Activated CD8-positive, alpha-beta memory T cell treated with anti-CD3 and anti-CD28 coated beads, Interleukin-2, amount 50 U/mL, for 1 hour (primary cell): ENCODE measurements around the gene CACHD1.

Experiments
- DNase-seq: peaks from one replicate; pipeline ENCODE4 v3.0.0-alpha.2; 2020; ENCODE audit errors: extremely low read depth

The CACHD1 gene

DNA sequence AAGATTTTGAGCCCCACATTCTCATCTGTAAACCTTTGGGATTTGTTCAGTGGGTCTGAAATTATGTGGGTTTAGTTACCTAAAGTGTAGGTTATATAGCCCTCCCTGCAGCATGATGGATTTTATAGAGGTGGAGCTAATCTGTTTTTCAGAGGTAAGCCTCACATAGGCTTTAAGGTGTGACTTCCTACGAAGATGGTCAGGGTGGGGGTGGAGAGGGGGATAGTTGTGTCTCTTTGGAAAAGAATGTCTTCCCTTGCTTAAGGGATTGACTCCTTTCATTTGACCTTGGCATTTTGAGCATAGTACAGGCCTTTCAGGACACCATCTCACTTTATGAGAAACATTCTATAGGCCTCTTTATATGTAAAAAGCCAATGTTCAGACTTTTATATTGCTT lies 3.4 kb downstream of the CACHD1 start:
- no peak for DNase-seq

- DNase-seq, result no peak
These were observed 4.2 kb downstream of the CACHD1 start for GRCh38 chr1:64474133-64474532.

- DNase-seq, result no peak
These were observed 4.9 kb downstream of the CACHD1 start for GRCh38 chr1:64474665-64475439.

- no peak for DNase-seq
These were observed 6.5 kb downstream of the CACHD1 start for GRCh38 chr1:64476251-64476952.

DNA sequence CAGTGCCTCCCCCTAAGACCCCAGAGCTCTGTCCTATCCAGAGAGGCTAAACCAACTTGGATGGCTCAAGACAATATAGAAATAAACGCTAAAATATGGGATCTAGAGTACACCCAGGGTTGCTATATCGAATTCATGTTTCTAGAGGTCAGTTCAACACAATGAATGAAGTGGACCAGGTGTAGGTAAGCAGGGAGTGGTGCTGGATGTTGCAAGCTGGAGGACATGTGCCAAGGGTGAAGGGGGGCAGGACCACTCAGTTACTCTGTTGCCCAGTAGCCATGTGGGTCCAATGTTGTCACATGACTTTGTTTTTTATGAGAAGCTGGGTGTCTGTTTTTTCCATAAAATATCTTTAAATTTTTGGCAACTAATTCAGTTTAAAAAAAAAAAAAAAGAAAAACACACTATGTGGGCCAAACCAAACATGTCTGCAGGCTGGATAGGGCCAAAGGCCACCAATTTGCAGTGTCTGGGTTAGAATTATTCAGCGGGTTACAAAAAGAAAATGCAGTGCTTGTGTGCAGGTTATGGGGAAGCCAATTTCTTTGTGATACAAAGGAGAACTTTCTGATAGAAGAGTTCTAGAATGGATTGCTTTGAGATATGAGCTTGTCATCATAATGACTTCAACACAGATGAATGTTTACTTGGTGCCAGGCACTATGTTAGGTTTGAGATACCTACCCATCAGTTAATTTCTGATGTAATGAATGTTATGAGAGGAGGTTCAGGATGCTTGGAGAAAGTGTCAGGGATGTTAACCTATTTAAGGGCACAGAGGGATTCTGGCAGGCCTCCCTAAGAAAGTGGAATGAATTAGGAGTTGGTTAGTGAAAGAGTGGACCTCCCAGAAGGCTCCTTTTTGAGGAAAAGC lies 8.9 kb downstream of the CACHD1 start:
- no peak for DNase-seq

DNA sequence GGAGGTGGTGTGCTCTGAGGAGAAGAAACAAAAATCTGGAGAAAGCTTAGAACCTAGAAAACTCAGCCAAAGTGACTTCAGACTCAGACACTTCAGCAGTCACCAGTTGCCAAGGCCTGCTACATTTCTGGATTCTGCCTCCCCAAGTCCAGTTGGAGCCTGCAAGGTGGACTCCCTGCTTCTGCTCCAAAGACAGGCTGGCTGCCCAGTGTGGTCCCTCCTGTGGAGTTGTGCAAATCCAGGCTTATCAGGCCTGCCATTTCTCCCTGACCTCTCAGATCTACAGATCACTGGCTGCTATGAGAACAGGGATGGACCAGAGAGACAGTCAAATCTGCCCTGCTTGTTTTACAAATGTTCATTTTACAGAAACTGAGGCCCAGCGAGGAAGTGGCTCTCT lies 9.9 kb downstream of the CACHD1 start:
- DNase-seq, result no peak

GRCh38 chr1:64480999-64481772 lies 11.3 kb downstream of the CACHD1 start:
- no peak for DNase-seq

- DNase-seq, result no peak
These were observed 12.2 kb downstream of the CACHD1 start for GRCh38 chr1:64482128-64482527.

DNA sequence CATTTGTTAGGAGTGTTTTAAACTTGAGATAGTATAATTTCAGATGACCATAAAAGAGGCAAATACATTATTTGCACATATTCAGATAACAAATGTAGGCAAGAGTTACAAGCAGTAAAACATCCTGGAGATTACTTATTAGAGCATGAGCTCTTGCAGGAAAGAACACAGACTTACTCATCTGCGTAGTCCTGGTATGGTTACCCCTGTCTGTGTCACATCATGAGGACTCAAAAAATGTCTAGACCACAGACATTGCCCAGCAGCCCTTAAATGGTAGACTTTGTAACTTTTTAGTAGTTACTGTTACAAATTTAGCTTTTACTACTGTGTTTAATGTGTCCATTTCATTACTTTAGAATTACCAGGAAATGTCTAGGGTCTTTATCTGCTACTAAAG lies 12.8 kb downstream of the CACHD1 start:
- DNase-seq, result no peak

GRCh38 chr1:64483731-64484414 lies 13.9 kb downstream of the CACHD1 start:
- no peak for DNase-seq

DNA sequence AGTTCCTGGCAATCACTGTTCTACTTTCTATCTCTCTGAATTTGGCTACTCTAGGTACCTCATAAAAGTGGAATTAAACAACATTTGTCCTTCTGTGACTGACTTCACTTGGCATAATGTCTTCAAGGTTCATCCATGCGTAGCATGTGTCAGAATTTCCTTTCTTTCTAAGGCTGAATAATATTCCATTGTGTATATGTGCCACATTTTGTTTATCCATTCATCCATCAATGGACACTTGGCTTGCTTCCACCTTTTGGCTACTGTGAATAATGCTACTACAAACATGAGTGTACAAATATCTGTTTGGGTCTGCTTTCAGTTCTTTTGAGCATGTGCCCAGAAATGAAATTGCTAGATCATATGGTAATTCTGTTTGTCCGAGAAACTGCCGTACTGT lies 14.7 kb downstream of the CACHD1 start:
- no peak for DNase-seq

GRCh38 chr1:64486193-64486592 lies 16.3 kb downstream of the CACHD1 start:
- no peak for DNase-seq

DNA sequence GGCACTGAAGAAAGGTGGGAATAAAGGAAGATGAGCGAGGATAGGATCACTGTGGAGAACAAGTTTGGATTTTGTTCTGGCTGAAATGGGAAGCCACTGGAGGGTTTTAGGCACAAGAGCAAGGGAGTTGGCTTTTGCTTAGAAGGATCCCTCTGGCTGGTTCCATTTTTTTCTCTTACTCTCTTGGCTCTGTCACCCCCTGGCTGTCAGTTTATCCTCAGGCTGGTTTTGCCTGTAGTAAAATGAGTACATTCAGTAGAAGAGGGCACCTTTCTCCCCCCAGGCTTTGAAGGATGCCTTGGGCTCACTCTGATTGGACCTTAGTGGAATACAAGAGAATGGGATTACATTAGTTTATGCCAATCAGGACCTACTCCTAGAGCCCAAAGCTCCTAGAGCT lies 17.1 kb downstream of the CACHD1 start:
- no peak for DNase-seq

- no peak for DNase-seq
These were observed 18.9 kb downstream of the CACHD1 start for GRCh38 chr1:64488862-64489261.

DNA sequence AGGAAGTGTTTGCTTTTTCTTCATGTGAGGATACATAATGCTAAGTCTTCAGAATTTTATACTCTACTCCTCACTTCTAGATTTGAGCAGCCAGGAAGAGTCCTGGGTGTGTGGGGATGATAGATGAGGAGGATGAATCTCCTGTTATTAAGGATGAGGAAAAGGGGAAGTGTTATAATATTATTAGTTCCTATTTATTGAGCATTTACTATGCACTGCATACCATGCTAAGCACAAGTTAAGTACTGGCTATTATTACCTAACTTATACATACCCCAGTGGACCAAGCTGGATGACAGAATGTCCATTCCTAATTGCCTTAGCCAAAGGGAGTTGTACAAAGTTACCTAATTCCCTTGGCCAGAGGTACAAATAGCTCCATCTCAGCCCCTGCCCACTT lies 19.8 kb downstream of the CACHD1 start:
- no peak for DNase-seq

GRCh38 chr1:64490213-64490818 lies 20.4 kb downstream of the CACHD1 start:
- no peak for DNase-seq

DNA sequence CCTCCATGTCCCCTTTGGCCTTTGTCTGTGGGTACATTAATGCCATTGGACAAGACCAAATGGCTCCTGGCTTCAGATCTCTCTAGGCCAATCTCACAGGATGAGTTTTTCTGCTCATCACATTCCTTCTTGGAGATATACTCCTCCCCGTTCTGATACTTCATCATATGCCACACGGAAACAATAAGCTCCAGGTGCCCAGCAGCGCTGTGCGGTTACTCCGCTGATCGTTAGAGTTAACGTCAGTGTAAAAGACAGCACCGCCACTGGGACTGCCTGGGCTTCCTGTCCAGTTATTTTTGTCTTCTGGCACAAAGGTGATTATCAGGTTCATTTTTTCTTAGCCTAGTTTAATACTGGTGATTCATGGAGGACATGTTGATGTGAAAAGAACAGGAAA lies 22.5 kb downstream of the CACHD1 start:
- DNase-seq, result no peak

DNA sequence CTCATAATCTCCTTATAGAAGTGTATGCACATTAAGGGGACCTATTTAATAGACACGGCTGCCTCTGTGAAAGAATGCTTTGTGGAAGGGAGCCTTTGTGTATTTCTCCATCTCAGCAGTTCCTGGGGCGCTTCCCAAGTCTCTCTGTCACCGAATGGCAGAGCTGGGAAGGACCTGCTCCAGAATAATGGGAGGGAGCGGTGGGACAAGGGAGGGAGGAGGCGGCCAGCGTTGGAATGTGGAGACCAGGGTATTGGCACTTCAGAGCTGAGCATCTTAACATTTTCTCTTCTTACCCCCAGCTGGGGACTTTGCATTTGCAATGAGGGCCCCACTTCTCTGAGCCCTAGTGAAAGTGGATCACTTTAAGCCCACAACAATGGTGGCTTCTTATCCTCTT lies 23.9 kb downstream of the CACHD1 start:
- no peak for DNase-seq

- no peak for DNase-seq
These were observed 24.7 kb downstream of the CACHD1 start for GRCh38 chr1:64494659-64495058.

- DNase-seq, result no peak
These were observed 25.9 kb downstream of the CACHD1 start for GRCh38 chr1:64495878-64496277.

DNA sequence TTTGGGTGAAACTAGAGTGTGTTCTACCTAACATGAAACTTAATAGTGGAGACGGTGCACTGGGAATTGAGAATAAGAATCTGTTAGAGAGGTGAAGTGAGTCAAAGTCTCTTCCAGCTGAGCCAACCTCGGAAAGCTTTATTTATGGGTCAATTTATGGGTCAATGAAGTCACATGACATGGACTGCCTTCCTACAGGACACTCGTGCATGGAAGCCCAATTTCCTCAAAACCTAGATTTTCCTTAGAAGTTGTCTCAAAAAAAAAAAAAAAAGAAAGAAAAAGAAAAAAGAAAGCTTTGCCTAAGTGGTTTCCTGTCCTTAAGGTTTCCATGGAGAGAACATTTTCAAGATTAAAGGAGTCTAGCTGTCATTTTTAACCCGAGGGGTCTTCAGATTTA lies 26.7 kb downstream of the CACHD1 start:
- DNase-seq, result no peak
